GM23338 (cell line): ENCODE measurements around the gene ZNF23. TPM values are rescaled to one million over a fixed set of nuclear protein-coding genes. Genes with fewer than 3 reads are reported as not detected.

Experiments
- ATAC-seq: fragments of 200-7000 bp; cut with Tn5 transposase; 3 replicates; pipeline ENCODE4 v1.9.1; 2020
- DNase-seq: peaks from one replicate; pipeline ENCODE4 v3.0.0-alpha.2; 2015; ENCODE audit warnings: low spot score
- H2AFZ ChIP-seq: fragments of 200-600 bp; sonication (generic); 2 replicates; pipeline ENCODE4 v1.8.0; 2016; ENCODE audit warnings: antibody characterized with exemption, mild to moderate bottlenecking, moderate library complexity
- H3F3A ChIP-seq: fragments of 200-600 bp; sonication (generic); replicated peaks from 2 replicates; pipeline ENCODE4 v1.8.0; 2017; ENCODE audit warnings: antibody characterized with exemption, mixed run types, low read depth
- H3K27ac ChIP-seq: fragments of 200-600 bp; sonication (generic); 2 replicates; pipeline ENCODE4 v1.6.1; 2016; ENCODE audit warnings: low read depth
- H3K27me3 ChIP-seq: fragments of 200-600 bp; sonication (generic); 2 replicates; pipeline ENCODE4 v1.8.0; 2016; ENCODE audit warnings: mild to moderate bottlenecking, mixed run types, moderate library complexity; ENCODE audit not compliant: insufficient read depth
- H3K36me3 ChIP-seq: fragments of 200-600 bp; sonication (generic); 2 replicates; pipeline ENCODE4 v1.8.0; 2016; ENCODE audit warnings: mild to moderate bottlenecking; ENCODE audit not compliant: insufficient read depth
- H3K4me1 ChIP-seq: fragments of 200-600 bp; sonication (generic); 2 replicates; pipeline ENCODE4 v1.8.0; 2016; ENCODE audit warnings: mild to moderate bottlenecking, moderate library complexity; ENCODE audit not compliant: insufficient read depth
- H3K4me2 ChIP-seq: fragments of 200-600 bp; sonication (generic); 2 replicates; pipeline ENCODE4 v1.7.1; 2017; ENCODE audit warnings: mixed run types
- H3K4me3 ChIP-seq: fragments of 200-600 bp; sonication (generic); 2 replicates; pipeline ENCODE4 v1.6.1; 2016; ENCODE audit warnings: mixed run types
- H3K79me2 ChIP-seq: fragments of 200-600 bp; sonication (generic); replicated peaks from 2 replicates; pipeline ENCODE4 v1.8.0; 2017; ENCODE audit warnings: mild to moderate bottlenecking; ENCODE audit not compliant: insufficient read depth
- H3K9me2 ChIP-seq: fragments of 200-600 bp; sonication (generic); 2 replicates; pipeline ENCODE4 v1.8.0; 2017; ENCODE audit not compliant: insufficient read depth
- H4K20me1 ChIP-seq: fragments of 200-600 bp; sonication (generic); replicated peaks from 2 replicates; pipeline ENCODE4 v1.8.0; 2017; ENCODE audit warnings: mild to moderate bottlenecking; ENCODE audit not compliant: insufficient read depth
- H3K27ac Mint-ChIP-seq: 2 replicates; pipeline ENCODE4 v1.8.0; 2020; ENCODE audit warnings: inconsistent platforms, mild to moderate bottlenecking, moderate library complexity, mixed read lengths
- H3K27me3 Mint-ChIP-seq: 3 replicates; pipeline ENCODE4 v1.8.0; 2022; ENCODE audit warnings: low read depth, mild to moderate bottlenecking, moderate library complexity, mixed read lengths, inconsistent platforms; ENCODE audit not compliant: insufficient read depth, poor library complexity
- H3K36me3 Mint-ChIP-seq: 3 replicates; pipeline ENCODE4 v1.8.0; 2021; ENCODE audit warnings: low read depth, mild to moderate bottlenecking, inconsistent platforms, moderate library complexity, mixed read lengths
- H3K4me1 Mint-ChIP-seq: 3 replicates; pipeline ENCODE4 v1.8.0; 2020; ENCODE audit warnings: mild to moderate bottlenecking, inconsistent platforms, mixed read lengths
- H3K4me3 Mint-ChIP-seq: 3 replicates; pipeline ENCODE4 v1.8.0; 2021; ENCODE audit warnings: moderate library complexity, mild to moderate bottlenecking, inconsistent platforms, mixed read lengths
- H3K9me3 Mint-ChIP-seq: 3 replicates; pipeline ENCODE4 v1.8.0; 2020; ENCODE audit warnings: moderate library complexity, mild to moderate bottlenecking, inconsistent platforms, mixed read lengths
- CTCF ChIP-seq, 2 experiments: fragments of 200-600 bp in 1 of 2; sonication (generic) in 1 of 2; conservative IDR thresholded peaks; 2 replicates each; pipeline versions ENCODE4 v1.5.1 to v1.6.1; 2016 to 2017; ENCODE audit warnings: antibody characterized with exemption in 2 of 2, low read depth in 2 of 2, mild to moderate bottlenecking in 2 of 2, moderate library complexity in 1 of 2
- REST ChIP-seq: IDR thresholded peaks from one replicate; pipeline ENCODE4 v1.6.1; 2018; ENCODE audit warnings: antibody characterized with exemption; ENCODE audit not compliant: unreplicated experiment
- polyA plus RNA-seq: library from polyadenylated mRNA; unstranded; fragments of >200 nt; fragmentation: Nextera tagmentation; extraction: Ambion mirVana; gene quantifications from 2 replicates; pipeline ENCODE4 v1.2.1, GENCODE V29; 2016
- total RNA-seq: library from RNA; depleted of rRNA; stranded (reverse); fragments of >200 nt; shearing (Covaris generic); gene quantifications from 2 replicates; pipeline ENCODE4 v1.2.3, GENCODE V29; 2014
- TF ChIP-seq, protein P1 (sequence below): IDR thresholded peaks from 2 replicates; pipeline ENCODE4 v1.6.1; 2016; ENCODE audit warnings: antibody characterized with exemption

Gene ZNF23
- total and polyA plus RNA-seq, 2 experiments from 2014 or later = 8.4 to 8.8 TPM

GRCh38 chr16:71423016-71423415, 39.0 kb downstream of the ZNF23 start:
- H3K9me2 ChIP-seq = no peaks in the 10 kb centered on the region
- Mint-ChIP-seq H3K4me1 (peaks cover 7% of the 10 kb centered on the region; the same call in 2 of the 3 replicates), H3K9me3 (peaks cover 3% of the 10 kb centered on the region; the same call in 2 of the 3 replicates), H3K36me3 (peaks cover 3% of the 10 kb centered on the region; the same call in 1 of the 3 replicates), H3K27me3 (peaks cover 25% of the 10 kb centered on the region), H3K4me3 (no peak overlapping the region), H3K27ac (no peak overlapping the region)
- TF ChIP-seq, protein P1, sequence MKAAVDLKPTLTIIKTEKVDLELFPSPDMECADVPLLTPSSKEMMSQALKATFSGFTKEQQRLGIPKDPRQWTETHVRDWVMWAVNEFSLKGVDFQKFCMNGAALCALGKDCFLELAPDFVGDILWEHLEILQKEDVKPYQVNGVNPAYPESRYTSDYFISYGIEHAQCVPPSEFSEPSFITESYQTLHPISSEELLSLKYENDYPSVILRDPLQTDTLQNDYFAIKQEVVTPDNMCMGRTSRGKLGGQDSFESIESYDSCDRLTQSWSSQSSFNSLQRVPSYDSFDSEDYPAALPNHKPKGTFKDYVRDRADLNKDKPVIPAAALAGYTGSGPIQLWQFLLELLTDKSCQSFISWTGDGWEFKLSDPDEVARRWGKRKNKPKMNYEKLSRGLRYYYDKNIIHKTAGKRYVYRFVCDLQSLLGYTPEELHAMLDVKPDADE = no peak
- peaks cover 10% of the 10 kb centered on the region; the same call in 1 of the 2 replicates for H3K27me3 ChIP-seq
- H2AFZ ChIP-seq = no peak overlapping the region
- ATAC-seq (no peak), DNase-seq (no peak)
- H3K4me1 ChIP-seq = peaks cover 12% of the 10 kb centered on the region; the same call in 1 of the 2 replicates
- no peaks in the 10 kb centered on the region for H3K36me3 ChIP-seq
- H3K27ac ChIP-seq = no peak overlapping the region
- H4K20me1 ChIP-seq = 0 out of 2 replicates have a peak, but pooled peaks cover 2% of the 10 kb centered on the region
- H3K4me3 ChIP-seq = no peak overlapping the region
- no peaks in the 10 kb centered on the region for H3K79me2 ChIP-seq
- peaks cover 6% of the 10 kb centered on the region for H3F3A ChIP-seq
- no peak overlapping the region for H3K4me2 ChIP-seq

DNA sequence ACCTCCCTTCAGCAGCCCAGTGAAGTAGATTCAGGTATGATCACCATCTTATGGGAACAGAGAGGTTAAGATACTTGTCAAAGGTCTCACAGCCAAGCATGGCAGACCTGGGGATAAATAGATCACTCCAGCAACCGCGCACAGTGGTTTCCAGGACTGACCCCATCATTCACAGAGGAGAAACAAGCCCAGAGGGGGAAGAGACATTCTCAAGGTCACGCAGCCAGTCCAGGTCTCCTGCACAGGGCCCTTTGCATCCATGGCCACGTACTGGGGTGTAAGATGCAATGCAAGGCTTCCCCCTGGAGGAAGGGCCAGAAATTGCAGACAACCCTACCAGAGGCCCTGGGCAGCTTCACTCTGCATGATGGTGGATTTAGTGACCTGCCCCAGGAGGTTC, 40.1 kb downstream of the ZNF23 start:
- no peak overlapping the region for H3K27ac ChIP-seq
- Mint-ChIP-seq H3K36me3 (peaks cover 3% of the 10 kb centered on the region; the same call in 1 of the 3 replicates), H3K27ac (no peak overlapping the region), H3K27me3 (peaks cover 24% of the 10 kb centered on the region), H3K4me3 (no peak overlapping the region), H3K9me3 (peaks cover 3% of the 10 kb centered on the region; the same call in 2 of the 3 replicates), H3K4me1 (peaks cover 7% of the 10 kb centered on the region; the same call in 2 of the 3 replicates)
- H4K20me1 ChIP-seq = 0 out of 2 replicates have a peak, but pooled peaks cover 2% of the 10 kb centered on the region
- TF ChIP-seq REST = no peak
- peak; percentile 66 to 84 for TF ChIP-seq CTCF (conservative IDR thresholded peaks at IDR 0.05; ENCODE audit: low read depth in 2 of 2)
- DNase-seq = peak; percentile 81
- no peak overlapping the region for H2AFZ ChIP-seq
- H3K9me2 ChIP-seq = no peaks in the 10 kb centered on the region
- peaks cover 5% of the 10 kb centered on the region; the same call in 1 of the 2 replicates for H3K4me1 ChIP-seq
- peaks cover 10% of the 10 kb centered on the region; the same call in 1 of the 2 replicates for H3K27me3 ChIP-seq
- H3K36me3 ChIP-seq = no peaks in the 10 kb centered on the region
- H3K4me3 ChIP-seq = no peak overlapping the region
- peaks cover 6% of the 10 kb centered on the region for H3F3A ChIP-seq
- peak; percentile 5; the same call in 1 of the 3 replicates for ATAC-seq
- no peak overlapping the region for H3K4me2 ChIP-seq
- H3K79me2 ChIP-seq = no peaks in the 10 kb centered on the region
